ENCODE data around the gene UPK2.

Gene UPK2

GRCh38 chr11:118917481-118918127 is 38.5 kb upstream of the UPK2 start:
- DNase-seq (ENCODE audit: low read depth in 2 of 3, low spot score in 1 of 3), result no peak

- no peak for DNase-seq (ENCODE audit: low read depth in 2 of 3, low spot score in 1 of 3)
Measured at GRCh38 chr11:118918128-118918685, 37.9 kb upstream of the UPK2 start.

GRCh38 chr11:118918686-118919280 is 37.3 kb upstream of the UPK2 start:
- DNase-seq (ENCODE audit: low read depth in 2 of 3, low spot score in 1 of 3), result no peak

- DNase-seq (ENCODE audit: low read depth in 2 of 3, low spot score in 1 of 3), result no peak
Measured at GRCh38 chr11:118921121-118921928, 34.8 kb upstream of the UPK2 start.

GRCh38 chr11:118921929-118922744 is 34.0 kb upstream of the UPK2 start:
- no peak for DNase-seq (ENCODE audit: low read depth in 2 of 3, low spot score in 1 of 3)

GRCh38 chr11:118922745-118923627 is 33.1 kb upstream of the UPK2 start:
- no peak for DNase-seq (ENCODE audit: low read depth in 2 of 3, low spot score in 1 of 3)

GRCh38 chr11:118923721-118924587 is 32.1 kb upstream of the UPK2 start:
- no peak for DNase-seq (ENCODE audit: low read depth in 2 of 3, low spot score in 1 of 3)

GRCh38 chr11:118924591-118925585 is 31.2 kb upstream of the UPK2 start:
- DNase-seq (ENCODE audit: low read depth in 2 of 3, low spot score in 1 of 3), result no peak

- no peak for DNase-seq (ENCODE audit: low read depth in 2 of 3, low spot score in 1 of 3)
Measured at GRCh38 chr11:118927554-118928100, 28.5 kb upstream of the UPK2 start.

GRCh38 chr11:118928101-118928869 is 27.8 kb upstream of the UPK2 start:
- peak; percentile 81 to 96 (median 85) for DNase-seq (ENCODE audit: low read depth in 2 of 3, low spot score in 1 of 3)

- DNase-seq (ENCODE audit: low read depth in 2 of 3, low spot score in 1 of 3), result no peak
Measured at GRCh38 chr11:118928870-118929500, 27.1 kb upstream of the UPK2 start.

GRCh38 chr11:118929501-118930093 is 26.5 kb upstream of the UPK2 start:
- peak; percentile 64 to 70 (median 66) for DNase-seq (ENCODE audit: low read depth in 2 of 3, low spot score in 1 of 3)

GRCh38 chr11:118930094-118930712 is 25.9 kb upstream of the UPK2 start:
- peak; percentile 82 to 94 (median 84) for DNase-seq (ENCODE audit: low read depth in 2 of 3, low spot score in 1 of 3)

- DNase-seq (ENCODE audit: low read depth in 2 of 3, low spot score in 1 of 3), result no peak
Measured at GRCh38 chr11:118931571-118931970, 24.5 kb upstream of the UPK2 start.

- no peak for DNase-seq (ENCODE audit: low read depth in 2 of 3, low spot score in 1 of 3)
Measured at GRCh38 chr11:118933486-118933885, 22.6 kb upstream of the UPK2 start.

Measured in stimulated activated CD4-positive, alpha-beta T cell treated with anti-CD3 and anti-CD28 coated beads, Interleukin-12 subunit alpha, Interleukin-12 subunit beta, amount 100 ng/mL, for 48 hours (primary cell).